ENCODE data around the gene TULP1. TPM values are rescaled to one million over a fixed set of nuclear protein-coding genes. Genes with fewer than 3 reads are reported as not detected.
"Not testable (repeated sequence)": the region's sequence is repeated elsewhere in the genome, so short reads cannot be mapped to it uniquely, and the experiment has no call there.

The TULP1 gene
- total and polyA plus RNA-seq, 4 donors, result not detected

DNA sequence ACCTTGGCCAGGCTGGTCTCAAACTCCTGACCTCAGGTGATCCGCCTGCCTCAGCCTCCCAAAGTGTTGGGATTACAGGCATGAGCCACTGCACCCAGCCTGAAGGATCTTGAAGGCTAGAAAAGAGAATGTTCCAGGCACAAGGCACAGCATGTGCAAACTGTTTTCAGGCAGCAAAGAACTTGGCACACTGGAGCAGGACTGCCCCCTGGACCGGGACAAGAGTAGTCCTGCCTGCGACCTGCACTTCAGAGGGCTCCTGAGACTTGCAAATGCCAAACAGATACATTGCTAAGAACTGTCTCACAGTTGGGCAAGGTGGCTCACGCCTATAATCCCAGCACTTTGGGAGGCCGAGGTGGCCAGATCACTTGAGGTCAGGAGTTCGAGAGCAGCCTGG is 3.2 kb upstream of the TULP1 start:
- H3K4me3 ChIP-seq (ENCODE audit: low read depth in 1 of 3, low read length in 3 of 3); H3K4me1 ChIP-seq (ENCODE audit: control insufficient read depth in 4 of 4, insufficient read depth in 4 of 4, low read length in 3 of 4); H3K27me3 ChIP-seq (ENCODE audit: control insufficient read depth in 4 of 4, insufficient read depth in 4 of 4, low read length in 3 of 4); H3K27ac ChIP-seq (ENCODE audit: low read depth in 1 of 2, low read length in 2 of 2); H3K9me3 ChIP-seq (ENCODE audit: control insufficient read depth in 4 of 4, low read length in 3 of 4); H3K36me3 ChIP-seq (ENCODE audit: control insufficient read depth in 4 of 4, insufficient read depth in 3 of 4, low read depth in 1 of 4, low read length in 3 of 4); H3K9ac ChIP-seq (ENCODE audit: low read depth in 1 of 2, low read length in 2 of 2); DNase-seq (ENCODE audit: low spot score): not testable (repeated sequence)
- WGBS, result 88% methylated on average over 6 of the region's 6 CpGs

DNA sequence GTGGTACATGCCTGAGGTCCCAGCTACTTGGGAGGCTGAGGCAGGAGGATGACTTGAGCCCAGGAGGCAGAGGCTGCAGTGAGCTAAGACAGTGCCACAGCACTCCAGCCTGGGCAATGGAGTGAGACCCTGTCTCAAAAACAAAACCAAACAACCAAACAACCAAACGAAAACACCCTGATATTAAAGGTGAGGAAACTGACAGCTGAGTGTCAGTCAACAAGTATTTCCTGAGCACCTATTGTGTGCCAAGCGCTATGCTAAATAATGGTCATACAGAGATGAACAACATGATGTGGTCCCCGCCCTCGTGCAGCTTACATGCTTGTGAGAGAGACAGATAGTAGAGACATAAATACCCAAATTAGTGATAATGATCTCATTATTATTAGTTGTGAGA is 1.9 kb upstream of the TULP1 start:
- no peaks in the 10 kb centered on the region for H3K27me3 ChIP-seq (ENCODE audit: control insufficient read depth in 4 of 4, insufficient read depth in 4 of 4, low read length in 3 of 4)
- H3K9ac ChIP-seq (ENCODE audit: low read depth in 1 of 2, low read length in 2 of 2), result no peak overlapping the region
- no peak overlapping the region for H3K4me3 ChIP-seq (ENCODE audit: low read depth in 1 of 3, low read length in 3 of 3)
- H3K9me3 ChIP-seq (ENCODE audit: control insufficient read depth in 4 of 4, low read length in 3 of 4), result no peaks in the 10 kb centered on the region
- DNase-seq (ENCODE audit: low spot score), result no peak
- H3K27ac ChIP-seq (ENCODE audit: low read depth in 1 of 2, low read length in 2 of 2), result no peak overlapping the region
- no peaks in the 10 kb centered on the region for H3K4me1 ChIP-seq (ENCODE audit: control insufficient read depth in 4 of 4, insufficient read depth in 4 of 4, low read length in 3 of 4)
- H3K36me3 ChIP-seq (ENCODE audit: control insufficient read depth in 4 of 4, insufficient read depth in 3 of 4, low read depth in 1 of 4, low read length in 3 of 4), result no peaks in the 10 kb centered on the region
- TF ChIP-seq, protein P1, sequence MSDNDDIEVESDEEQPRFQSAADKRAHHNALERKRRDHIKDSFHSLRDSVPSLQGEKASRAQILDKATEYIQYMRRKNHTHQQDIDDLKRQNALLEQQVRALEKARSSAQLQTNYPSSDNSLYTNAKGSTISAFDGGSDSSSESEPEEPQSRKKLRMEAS (IDR thresholded peaks at IDR 0.05), result no peak
- TF ChIP-seq, protein P2, sequence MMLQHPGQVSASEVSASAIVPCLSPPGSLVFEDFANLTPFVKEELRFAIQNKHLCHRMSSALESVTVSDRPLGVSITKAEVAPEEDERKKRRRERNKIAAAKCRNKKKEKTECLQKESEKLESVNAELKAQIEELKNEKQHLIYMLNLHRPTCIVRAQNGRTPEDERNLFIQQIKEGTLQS (IDR thresholded peaks at IDR 0.05), result no peak
- TF ChIP-seq HNF4G (IDR thresholded peaks at IDR 0.05) (no peak), EGR1 (IDR thresholded peaks at IDR 0.05; ENCODE audit: low read depth in 2 of 2) (no peak), RAD21 (IDR thresholded peaks at IDR 0.05) (no peak), NR2F2 (IDR thresholded peaks at IDR 0.05) (no peak), RXRA (IDR thresholded peaks at IDR 0.05) (no peak), TAF1 (conservative IDR thresholded peaks at IDR 0.05) (no peak), FOXA1 (IDR thresholded peaks at IDR 0.05) (no peak), FOXA2 (IDR thresholded peaks at IDR 0.05) (no peak), GABPA (IDR thresholded peaks at IDR 0.05 in 1 of 2, conservative IDR thresholded peaks at IDR 0.05 in 1 of 2) (no peak), HNF4A (conservative IDR thresholded peaks at IDR 0.05) (no peak), SP1 (IDR thresholded peaks at IDR 0.05) (no peak), YY1 (IDR thresholded peaks at IDR 0.05) (no peak), JUND (IDR thresholded peaks at IDR 0.05) (no peak)
- TF ChIP-seq, protein P3, sequence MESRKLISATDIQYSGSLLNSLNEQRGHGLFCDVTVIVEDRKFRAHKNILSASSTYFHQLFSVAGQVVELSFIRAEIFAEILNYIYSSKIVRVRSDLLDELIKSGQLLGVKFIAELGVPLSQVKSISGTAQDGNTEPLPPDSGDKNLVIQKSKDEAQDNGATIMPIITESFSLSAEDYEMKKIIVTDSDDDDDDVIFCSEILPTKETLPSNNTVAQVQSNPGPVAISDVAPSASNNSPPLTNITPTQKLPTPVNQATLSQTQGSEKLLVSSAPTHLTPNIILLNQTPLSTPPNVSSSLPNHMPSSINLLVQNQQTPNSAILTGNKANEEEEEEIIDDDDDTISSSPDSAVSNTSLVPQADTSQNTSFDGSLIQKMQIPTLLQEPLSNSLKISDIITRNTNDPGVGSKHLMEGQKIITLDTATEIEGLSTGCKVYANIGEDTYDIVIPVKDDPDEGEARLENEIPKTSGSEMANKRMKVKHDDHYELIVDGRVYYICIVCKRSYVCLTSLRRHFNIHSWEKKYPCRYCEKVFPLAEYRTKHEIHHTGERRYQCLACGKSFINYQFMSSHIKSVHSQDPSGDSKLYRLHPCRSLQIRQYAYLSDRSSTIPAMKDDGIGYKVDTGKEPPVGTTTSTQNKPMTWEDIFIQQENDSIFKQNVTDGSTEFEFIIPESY (IDR thresholded peaks at IDR 0.05), result no peak
- TF ChIP-seq, protein P4, sequence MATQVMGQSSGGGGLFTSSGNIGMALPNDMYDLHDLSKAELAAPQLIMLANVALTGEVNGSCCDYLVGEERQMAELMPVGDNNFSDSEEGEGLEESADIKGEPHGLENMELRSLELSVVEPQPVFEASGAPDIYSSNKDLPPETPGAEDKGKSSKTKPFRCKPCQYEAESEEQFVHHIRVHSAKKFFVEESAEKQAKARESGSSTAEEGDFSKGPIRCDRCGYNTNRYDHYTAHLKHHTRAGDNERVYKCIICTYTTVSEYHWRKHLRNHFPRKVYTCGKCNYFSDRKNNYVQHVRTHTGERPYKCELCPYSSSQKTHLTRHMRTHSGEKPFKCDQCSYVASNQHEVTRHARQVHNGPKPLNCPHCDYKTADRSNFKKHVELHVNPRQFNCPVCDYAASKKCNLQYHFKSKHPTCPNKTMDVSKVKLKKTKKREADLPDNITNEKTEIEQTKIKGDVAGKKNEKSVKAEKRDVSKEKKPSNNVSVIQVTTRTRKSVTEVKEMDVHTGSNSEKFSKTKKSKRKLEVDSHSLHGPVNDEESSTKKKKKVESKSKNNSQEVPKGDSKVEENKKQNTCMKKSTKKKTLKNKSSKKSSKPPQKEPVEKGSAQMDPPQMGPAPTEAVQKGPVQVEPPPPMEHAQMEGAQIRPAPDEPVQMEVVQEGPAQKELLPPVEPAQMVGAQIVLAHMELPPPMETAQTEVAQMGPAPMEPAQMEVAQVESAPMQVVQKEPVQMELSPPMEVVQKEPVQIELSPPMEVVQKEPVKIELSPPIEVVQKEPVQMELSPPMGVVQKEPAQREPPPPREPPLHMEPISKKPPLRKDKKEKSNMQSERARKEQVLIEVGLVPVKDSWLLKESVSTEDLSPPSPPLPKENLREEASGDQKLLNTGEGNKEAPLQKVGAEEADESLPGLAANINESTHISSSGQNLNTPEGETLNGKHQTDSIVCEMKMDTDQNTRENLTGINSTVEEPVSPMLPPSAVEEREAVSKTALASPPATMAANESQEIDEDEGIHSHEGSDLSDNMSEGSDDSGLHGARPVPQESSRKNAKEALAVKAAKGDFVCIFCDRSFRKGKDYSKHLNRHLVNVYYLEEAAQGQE (IDR thresholded peaks at IDR 0.05), result no peak
- TF ChIP-seq, protein P5, sequence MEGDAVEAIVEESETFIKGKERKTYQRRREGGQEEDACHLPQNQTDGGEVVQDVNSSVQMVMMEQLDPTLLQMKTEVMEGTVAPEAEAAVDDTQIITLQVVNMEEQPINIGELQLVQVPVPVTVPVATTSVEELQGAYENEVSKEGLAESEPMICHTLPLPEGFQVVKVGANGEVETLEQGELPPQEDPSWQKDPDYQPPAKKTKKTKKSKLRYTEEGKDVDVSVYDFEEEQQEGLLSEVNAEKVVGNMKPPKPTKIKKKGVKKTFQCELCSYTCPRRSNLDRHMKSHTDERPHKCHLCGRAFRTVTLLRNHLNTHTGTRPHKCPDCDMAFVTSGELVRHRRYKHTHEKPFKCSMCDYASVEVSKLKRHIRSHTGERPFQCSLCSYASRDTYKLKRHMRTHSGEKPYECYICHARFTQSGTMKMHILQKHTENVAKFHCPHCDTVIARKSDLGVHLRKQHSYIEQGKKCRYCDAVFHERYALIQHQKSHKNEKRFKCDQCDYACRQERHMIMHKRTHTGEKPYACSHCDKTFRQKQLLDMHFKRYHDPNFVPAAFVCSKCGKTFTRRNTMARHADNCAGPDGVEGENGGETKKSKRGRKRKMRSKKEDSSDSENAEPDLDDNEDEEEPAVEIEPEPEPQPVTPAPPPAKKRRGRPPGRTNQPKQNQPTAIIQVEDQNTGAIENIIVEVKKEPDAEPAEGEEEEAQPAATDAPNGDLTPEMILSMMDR (IDR thresholded peaks at IDR 0.05; ENCODE audit: low read depth, low read length, missing input control), result no peak
- 86% methylated on average over 4 of the region's 4 CpGs for WGBS
